Hippocampal formation (tissue), 2 donors: ENCODE data around the gene ATP9A.
A peak's percentile ranks its signal among the peaks of the same experiment; 100 is the strongest.
"Not testable (repeated sequence)": the region's sequence is repeated elsewhere in the genome, so short reads cannot be mapped to it uniquely, and the experiment has no call there.

Experiments used
- DNase-seq, 2 donors: peaks; one replicate each; lab custom pipeline; 2025; lab: John Stamatoyannopoulos, UW

The ATP9A gene

DNA sequence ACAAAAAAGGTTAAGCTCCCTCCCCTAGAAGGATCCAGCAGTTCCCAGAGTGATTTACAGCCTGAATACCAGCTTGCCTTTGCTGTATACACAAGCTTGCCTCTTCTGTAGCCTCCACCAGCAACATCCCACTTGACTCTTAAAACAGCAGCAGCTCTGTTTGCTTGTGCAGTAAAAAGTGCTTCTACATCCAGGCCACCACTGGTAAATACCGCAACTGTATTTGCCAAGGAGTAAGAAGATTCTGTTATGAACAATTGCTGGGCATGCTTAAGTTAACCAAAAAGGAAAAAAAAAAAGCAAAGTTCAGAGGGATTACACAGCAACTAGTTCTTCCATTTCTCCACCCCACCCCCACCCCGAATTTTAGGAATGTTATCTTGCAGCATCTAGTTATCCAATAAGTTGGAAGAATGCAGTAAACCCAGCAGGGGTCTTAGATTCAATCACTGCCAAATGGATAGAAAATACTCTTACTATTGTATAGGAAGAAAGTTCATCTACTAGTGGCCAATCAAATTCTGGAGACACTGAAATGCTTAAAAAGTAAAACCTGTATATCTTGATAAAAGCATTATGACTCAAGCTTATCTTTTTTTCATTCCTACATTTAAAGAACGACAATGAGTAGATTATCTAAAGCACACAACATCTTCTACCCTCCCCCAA lies 29.3 kb upstream of the ATP9A start:
- DNase-seq = no peak

DNA sequence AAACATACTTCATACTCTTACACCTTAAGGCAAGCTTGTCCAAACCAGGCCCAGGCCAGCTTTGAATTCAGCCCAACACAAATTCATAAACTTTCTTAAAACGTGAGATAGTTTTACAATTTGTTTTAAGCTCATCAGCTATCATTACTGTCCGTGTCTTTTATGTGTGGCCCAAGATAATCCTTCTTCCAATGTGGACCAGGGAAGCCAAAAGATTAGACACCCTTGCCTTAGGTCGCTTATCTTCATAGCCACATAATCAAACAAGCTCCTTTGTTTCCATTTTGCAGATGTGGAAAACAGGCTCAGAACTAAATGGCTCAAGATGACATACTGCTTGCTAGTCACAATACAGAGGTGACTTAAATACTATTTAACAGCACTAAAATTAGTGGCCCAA lies 28.1 kb upstream of the ATP9A start:
- DNase-seq = no peak

DNA sequence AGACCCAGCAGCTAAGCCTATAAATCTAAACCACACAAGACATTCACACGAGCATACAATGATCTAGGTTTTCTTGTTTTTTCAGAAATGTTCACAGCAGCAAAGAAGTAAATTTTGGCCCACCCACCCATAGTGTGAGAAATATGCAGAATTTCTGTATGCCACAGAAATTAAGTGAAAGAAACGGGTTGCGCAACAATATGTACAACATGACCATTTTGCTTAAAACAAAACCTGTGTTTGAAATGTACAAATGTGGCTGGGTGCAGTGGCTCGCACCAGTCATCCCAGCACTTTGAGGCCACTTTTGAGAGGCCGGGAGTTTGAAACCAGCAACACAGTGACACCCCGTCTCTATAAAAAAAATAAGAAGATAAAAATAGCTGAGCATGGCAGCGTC lies 24.8 kb upstream of the ATP9A start:
- DNase-seq = no peak

DNA sequence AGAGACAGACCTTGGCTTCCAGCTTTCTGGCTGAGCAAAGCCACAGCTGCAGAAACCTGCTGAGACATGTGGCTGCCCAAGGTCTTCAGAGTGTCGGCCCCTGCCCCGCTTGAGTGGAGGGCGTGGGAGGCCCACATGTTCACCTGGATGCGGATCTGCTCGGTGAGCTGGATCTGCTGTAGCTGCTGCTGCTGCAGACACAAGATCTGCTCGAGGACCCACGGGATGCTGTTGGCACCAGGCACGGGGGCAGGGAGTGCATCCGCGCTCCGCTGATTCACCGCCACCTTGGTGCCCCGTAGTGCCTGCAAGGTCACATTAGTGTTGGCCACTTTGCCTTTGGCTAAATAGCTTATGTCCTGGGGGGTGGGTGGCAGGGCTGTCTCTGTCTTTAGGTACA lies 23.4 kb upstream of the ATP9A start:
- DNase-seq = no peak

DNA sequence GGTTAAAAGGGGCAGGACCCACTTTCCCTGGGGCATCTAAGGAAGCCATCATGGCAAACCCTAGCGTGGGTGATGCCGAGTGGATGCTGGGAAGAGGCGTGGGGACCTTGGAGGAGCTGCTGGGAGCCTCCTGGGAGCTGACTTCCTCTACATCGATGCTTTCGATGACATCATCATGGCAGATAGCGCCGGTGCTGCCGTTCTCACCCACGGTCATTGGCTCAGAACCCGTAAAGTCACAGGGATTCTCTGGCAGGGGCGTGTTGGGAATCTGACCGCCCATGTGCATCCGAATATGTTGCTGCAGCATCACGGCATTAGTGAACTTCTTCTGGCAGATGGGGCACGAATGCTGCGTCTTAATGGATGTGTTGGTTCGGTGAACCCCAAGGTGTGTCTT lies 22.1 kb upstream of the ATP9A start:
- DNase-seq = no peak

DNA sequence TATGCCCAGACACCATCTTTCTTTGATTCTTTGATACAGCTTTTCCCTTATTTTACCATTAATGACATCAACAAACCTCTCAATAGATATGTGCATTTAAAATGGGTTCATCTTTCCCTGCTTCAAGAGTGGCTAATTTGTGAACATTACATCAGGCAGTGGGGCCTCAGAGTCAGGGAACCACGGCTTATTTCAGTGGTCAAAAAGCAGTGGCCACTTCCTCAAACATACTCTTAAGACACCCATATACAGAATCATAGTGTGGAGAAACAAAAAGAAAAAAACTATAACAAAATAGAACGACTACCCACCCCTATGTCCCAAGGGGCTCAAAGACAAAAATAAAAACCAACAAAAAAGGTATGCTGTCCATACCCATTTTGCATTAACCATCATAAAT lies 21.2 kb upstream of the ATP9A start:
- no peak for DNase-seq

DNA sequence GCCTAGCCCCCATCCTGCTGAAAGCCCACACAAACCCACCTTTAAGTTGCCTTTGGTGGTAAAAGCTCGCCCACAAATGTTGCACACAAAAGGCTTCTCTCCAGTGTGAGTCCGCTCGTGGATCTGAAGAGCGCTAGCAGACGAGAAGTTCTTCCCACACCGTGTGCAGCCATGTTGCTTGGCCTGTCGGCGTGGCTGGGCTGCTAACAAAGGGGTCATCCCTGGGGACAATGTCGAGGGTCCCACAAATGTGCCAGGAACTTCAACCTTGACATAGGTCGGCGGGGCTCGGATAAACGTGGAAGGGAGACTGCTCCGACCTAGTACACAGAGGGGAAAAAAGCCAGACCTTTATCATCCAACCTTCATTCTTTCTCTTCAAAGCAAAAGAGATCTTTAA lies 20.6 kb upstream of the ATP9A start:
- DNase-seq = no peak

DNA sequence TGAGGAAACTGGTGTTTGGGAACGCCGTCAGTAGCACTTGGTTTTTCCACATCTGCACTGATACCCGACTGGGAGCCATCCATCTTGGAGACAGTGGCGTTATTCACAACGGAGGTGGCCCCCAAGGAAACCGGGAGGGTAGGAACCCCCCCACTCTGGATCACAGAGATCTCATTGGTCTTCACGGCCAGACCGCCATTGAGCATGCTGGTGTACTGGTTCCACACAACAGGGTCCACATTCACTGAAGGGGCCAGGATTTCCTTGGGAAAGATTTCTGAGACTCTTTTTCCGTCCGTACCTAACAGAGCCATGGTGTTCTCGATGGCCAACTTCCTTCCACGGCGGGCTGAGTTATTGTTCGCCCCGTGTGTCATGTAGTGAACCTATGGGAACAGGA lies 16.1 kb upstream of the ATP9A start:
- DNase-seq = no peak

DNA sequence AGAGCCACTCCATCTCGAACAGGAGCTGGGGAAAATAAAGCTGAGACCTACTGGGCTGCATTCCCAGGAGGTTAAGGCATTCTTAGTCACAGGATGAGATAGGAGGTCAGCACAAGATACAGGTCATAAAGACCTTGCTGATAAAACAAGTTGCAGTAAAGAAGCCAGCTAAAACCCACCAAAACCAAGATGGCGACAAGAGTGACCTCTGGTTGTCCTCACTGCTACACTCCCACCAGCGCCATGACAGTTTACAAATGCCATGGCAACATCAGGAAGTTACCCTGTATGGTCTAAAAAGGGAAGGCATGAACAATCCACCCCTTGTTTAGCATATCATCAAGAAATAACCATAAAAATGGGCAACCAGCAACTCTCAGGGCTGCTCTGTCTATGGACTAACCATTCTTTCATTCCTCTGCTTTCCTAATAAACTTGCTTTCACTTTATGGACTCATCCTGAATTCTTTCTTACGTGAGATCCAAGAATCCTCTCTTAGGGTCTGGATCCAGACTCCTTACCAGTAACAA lies 10.1 kb upstream of the ATP9A start:
- DNase-seq = not testable (repeated sequence)

DNA sequence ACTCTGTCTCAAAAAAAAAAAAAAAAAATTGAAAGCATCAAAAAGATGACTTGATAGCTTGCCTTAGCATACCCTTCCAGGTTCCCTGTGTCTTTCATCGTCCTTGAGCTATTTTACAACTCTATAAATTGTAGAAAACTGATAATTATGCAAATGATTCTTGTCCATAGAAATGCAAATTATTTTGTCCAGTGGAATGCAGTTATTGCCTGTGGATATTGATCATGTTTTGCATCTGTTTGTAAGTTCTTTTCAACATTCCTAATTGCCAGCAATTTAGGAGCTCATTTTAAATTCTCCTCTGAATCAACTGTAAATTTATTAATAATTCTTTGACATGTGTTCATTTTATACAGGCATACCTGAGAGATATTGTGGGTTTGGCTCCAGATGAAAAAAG lies 7.1 kb upstream of the ATP9A start:
- no peak for DNase-seq

DNA sequence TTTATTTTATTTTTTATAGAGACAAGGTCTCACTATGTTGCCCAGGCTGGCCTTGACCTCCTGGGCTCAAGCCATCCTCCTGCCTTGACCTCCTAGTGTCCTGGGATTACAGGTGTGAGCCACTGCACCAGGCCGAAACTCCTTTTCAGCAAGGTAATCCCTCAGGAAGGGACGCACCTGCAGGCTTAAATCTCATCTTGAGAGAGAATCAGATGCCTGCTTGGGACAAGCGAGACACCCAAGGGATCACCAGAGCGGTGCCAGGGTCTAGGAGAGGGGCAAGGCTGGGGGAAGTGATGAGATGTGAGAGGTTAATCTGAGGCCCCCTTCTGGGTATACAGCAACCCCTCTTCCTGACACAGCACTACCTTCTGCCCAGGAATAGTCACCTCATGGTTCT lies 4.0 kb upstream of the ATP9A start:
- DNase-seq = no peak

DNA sequence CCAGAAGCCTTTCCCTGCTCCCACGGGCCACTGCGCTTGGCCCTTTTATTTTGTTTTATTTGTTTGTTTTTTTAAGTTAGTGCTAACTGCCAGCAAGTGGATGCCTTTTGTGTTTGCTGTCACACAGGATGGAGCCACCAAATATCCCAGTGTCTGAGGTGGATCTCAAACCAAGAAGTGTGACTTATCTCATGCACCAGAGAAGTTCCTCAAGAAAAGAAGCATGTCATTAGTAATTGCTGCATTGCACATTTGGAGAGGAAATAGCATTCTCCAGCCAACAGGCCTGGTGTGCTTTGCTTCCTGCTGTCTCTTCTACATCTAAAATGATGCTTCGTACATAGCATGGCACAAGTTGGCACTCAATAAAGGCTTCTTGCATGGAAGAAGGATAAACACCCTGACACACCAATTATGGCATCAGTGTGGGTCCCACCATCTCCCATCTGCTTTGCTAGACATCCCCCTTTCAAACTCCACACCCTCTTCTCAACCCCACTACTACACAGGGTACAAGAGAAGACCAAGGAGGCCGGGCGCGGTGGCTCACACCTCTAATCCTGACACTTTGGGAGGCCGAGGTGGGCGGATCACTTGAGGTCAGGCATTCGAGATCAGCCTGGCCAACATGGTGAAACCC lies 1.9 kb upstream of the ATP9A start:
- DNase-seq = no peak

DNA sequence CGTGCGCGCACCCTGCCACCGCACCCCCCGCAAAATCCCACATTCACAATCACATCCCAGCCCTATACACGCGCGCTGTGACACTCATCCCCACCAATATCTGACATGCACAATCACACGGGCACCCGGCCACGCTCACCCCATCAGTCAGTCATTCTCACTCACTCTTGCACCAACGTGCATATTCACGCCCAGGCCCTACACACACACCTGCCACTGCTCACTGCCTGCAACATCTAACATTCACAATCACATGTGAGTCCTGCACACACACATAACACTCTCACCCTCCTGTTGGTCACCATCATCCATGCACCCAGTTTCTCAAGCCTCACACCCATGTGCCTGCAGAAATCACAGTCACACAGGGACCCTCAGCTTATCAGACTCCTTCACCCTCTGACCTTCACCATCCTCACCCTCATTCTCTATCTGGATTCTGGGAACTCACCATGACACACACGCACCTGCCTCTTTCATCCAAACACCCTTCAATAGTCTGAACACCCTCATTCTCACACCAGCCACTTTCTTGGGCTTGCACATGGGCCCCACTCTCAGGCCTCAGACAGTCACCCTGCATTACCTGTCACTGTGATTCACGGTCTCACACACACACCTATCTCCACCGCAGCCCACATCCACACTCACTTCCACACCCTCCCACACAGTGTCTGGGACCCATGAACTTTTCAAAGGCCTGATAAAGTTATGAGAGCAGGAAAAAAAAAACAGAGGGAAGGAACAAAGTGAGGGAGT lies 748 bp upstream of the ATP9A start:
- peak in 1 of 2 donors; percentile 12 for DNase-seq

DNA sequence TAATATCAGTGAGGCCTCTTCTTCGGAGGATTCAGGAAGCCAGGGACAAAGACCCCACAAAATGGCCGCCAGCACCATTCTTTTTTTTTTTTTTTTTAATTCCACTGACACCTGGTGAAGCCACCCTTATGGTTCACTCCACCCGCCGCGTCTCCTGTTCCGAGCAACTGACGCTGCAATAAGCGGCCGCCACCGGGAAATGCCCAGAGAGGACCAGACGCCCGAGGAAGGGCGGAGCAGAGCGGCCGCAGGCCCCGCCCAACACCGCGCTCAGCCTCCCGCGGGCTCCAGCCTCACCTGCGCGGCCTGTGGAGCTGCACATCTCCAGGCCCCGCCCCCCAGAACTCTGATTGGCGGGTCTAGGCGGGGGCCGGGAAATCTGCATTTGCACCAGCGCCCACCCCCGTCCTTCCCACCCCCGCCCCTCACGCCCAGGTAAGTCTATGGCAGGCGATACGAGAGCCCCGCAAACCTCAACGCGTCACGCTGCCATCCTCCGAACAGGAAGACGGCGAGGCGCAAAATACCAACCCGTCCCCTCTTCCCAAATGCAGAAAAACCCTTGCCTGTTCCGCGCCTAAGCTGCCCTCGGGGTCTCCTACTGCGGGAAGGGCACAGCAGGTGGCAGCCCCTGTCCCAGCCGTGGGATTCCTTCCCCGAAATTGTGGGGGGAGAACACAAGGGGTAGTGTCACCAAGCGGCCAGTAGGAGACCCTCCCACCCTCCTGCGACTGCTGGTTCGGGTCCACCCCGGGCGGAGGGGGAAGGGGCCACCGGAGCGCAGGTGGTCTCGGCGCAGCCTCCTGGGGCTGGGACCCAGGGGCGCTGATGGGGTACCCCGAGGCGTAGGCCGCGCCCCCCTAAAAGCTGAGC lies 960 bp downstream of the ATP9A start:
- peak; percentile 51 to 55 for DNase-seq

DNA sequence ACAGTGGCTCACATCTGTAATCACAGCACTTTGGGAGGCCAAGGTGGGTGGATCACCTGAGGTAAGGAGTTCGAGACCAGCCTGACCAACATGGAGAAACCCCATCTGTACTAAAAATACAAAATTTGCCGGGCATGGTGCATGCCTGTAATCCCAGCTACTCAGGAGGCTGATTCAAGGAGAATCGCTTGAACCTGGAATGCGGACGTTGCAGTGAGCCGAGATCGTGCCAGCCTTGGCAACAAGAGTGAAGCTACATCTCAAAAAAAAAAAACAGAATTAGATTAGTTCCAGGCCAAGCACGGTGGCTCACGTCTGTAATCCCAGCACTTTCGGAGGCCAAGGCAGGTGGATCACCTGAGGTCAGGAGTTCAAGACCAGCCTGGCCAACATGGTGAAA lies 2.8 kb downstream of the ATP9A start:
- DNase-seq = not testable (repeated sequence)

DNA sequence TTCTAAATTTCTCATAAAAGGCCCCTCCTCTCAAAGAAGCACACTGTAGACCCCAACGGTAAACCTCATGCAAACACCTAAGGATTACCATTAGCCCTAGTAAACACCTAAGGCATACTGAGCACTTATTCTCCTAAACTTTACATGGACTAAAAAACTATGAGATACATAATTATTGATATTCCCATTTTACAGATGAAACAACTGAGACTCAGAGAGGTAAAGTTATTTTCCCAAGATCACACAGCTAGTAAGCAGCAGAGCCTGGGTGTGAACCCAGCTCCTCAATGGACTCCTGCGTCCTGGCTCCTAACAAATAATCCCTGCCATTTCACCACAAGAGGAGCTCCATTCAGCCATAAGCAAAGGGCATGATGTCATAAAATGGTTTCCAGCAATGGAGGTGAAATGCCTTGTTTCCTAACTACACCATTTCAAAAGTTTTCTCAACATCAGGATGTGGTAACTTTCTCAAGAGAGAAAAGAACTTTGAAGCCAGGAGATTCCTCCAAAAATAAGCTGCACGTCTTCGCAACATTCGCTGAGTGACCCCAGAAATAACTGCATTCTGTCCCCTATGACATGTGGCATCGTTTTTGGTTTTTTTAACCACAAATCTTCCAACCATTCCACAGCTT lies 4.1 kb downstream of the ATP9A start:
- DNase-seq = no peak

DNA sequence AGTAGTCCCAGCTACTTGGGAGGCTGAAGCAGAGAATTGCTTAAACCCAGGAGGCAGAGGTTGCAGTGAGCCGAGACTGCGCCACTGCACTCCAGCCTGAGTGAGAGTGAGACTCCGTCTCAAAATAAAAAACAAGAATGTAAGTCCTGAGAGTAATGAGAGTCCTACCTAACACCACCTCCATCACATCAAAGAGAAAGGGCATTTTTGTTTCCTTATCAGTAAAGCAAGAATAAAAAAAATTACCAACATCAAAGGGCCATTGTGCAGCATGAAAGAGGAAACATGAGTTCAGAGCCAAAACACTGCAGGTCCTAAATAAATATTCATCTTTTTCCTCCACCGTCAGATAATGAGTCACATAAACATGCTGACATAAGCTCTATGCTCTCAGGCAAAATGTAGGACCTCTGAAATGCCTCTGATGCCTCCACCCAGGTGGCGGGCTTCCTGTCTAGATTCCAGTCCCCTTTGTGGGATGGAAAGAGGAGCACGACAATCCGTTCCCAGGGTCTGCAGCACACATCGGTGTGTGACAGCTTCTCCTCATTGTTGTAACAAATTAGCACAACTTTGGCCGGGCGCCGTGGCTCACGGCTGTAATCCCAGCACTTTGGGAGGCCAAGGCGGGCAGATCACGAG lies 7.2 kb downstream of the ATP9A start:
- DNase-seq = peak in 1 of 2 donors; percentile 19

DNA sequence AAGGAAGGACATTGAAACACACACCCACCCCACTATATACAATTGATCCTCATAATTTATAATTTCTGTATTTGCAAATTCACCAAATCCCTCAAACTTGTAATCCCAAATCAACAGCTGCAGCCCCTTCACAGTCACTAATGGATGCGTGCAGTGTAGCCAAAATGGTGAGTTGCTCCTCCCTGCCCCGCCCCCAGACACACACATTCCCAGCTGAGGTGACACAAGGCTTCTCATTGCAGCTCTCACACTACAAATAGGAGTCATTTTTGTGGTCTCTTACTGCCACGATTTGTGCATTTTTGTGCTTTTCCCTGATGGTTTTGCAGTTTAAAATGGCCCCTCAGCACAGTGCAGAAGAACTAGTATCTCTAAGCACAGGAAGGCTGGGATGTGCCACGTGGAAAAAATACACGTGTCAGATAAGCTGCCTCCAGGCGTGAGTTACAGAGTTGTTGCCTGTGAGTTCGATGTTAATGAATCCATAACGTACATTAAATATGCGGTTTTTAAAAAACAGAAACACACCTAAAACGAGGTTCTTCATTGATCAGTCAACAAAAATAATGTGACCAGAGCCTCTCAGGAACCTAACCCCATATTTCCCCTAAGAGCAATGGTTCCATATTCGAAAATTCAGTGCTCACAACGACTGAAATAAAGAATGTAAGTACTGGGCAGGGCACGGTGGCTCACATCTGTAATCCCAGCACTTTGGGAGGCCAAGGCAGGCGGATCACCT lies 8.2 kb downstream of the ATP9A start:
- DNase-seq = no peak

DNA sequence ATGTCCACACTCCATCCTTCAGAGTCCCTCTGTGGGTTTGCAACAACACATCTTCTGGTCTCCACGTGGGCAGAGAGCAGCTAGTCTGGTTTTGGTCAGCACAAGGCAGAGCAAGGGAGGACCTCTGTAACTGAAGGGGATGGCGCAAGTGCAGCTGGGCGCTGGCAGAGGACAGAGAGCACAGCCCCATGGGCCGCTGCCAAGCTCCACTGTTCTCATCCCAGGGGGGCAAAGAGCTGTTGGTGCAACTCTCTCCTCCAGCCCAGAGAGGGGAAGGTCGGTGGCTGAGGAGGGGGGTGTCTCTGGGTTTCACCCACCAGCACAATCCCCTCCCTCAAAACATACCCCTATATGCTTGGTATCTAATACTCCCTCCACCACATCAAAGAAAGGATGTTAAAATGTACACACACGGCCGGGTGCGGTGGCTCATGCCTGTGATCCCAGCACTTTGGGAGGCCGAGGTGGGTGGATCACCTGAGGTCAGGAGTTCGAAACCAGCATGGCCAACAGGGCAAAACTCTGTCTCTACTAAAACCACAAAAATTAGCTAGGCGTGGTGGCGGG lies 9.1 kb downstream of the ATP9A start:
- peak; percentile 73 to 75 for DNase-seq

DNA sequence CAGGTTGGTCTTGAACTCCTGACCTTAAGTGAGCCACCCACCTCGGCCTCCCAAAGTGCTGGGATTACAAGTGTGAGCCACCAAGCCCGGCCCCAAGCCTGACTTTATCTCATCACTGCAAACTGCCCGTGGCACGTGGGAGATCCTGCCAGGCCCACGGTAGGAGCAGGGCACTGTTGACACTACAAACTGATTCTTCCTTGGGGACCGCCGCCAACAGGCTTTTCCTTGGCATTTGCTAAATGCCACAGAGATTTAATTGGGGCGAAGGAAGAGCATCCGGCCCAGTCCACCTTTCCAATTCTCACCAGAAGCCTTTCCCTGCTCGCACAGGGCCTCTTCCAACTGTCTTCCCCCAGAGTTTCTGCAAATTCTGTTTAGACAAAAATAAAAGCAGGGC lies 11.0 kb downstream of the ATP9A start:
- DNase-seq = no peak
